Loucy (cell line): ENCODE measurements around the gene TRAP1.

Experiments used
- CTCF ChIP-seq: fragments of 200-600 bp; sonication (generic); conservative IDR thresholded peaks from 2 replicates; pipeline ENCODE4 v1.5.1; 2014; ENCODE audit warnings: mild to moderate bottlenecking, antibody characterized with exemption, low read length
- EZH2phosphoT487 ChIP-seq: fragments of 200-600 bp; IDR thresholded peaks from 2 replicates; pipeline ENCODE4 v1.6.1; 2018; ENCODE audit warnings: antibody characterized with exemption, mild to moderate bottlenecking, moderate library complexity, borderline replicate concordance

- TF ChIP-seq CTCF: no peak
- TF ChIP-seq EZH2phosphoT487: no peak
Observed at GRCh38 chr16:3655396-3656159, 61.7 kb downstream of the TRAP1 start.
